RWPE1 (cell line): ENCODE results near the gene NLRP4.

ENCODE experiments used
- CTCF ChIA-PET: fragments of 350-600 bp; sonication (Branson Sonifier 250); formaldehyde crosslinking; extraction: SDS; loops from one replicate; lab custom pipeline; 2021; lab: Yijun Ruan, JAX
- POLR2A ChIA-PET: fragments of 400-600 bp; formaldehyde crosslinking; extraction: SDS; loops from one replicate; lab custom pipeline; 2020; ENCODE audit warnings: antibody characterized with exemption; ENCODE audit not compliant: low non-redundant PET; lab: Yijun Ruan, JAX
- DNase-seq: peaks from one replicate; pipeline ENCODE4 v3.0.0; 2012; ENCODE audit warnings: low spot score
- H3K27ac ChIP-seq: fragments of 450-650 bp; 2 replicates; pipeline ENCODE4 v1.5.1; 2017
- TF ChIP-seq, protein P1 (sequence below): fragments of 450-650 bp; conservative IDR thresholded peaks from 2 replicates; pipeline ENCODE4 v1.5.1; 2017; ENCODE audit warnings: low read depth, mild to moderate bottlenecking

The NLRP4 gene

DNA sequence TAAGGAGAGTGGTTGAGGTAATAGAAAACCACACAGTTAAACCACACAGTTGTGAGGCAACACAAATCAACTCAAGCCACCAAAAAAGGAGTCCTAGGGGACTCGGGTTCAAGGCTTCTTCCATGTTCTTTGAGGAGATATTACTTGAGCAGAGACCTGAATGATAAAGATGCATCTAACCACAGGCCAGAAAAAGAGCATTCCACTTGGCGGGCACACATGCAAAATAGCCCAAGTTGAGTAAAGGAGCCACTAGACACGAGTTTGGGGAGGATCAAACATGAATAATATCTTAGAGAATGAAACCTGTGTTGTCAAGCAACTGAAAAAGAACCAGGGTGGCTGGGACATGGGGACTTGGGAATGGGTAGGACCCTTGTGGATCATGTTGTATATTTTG, 30.2 kb downstream of the NLRP4 start:
- TF ChIP-seq, protein P1, sequence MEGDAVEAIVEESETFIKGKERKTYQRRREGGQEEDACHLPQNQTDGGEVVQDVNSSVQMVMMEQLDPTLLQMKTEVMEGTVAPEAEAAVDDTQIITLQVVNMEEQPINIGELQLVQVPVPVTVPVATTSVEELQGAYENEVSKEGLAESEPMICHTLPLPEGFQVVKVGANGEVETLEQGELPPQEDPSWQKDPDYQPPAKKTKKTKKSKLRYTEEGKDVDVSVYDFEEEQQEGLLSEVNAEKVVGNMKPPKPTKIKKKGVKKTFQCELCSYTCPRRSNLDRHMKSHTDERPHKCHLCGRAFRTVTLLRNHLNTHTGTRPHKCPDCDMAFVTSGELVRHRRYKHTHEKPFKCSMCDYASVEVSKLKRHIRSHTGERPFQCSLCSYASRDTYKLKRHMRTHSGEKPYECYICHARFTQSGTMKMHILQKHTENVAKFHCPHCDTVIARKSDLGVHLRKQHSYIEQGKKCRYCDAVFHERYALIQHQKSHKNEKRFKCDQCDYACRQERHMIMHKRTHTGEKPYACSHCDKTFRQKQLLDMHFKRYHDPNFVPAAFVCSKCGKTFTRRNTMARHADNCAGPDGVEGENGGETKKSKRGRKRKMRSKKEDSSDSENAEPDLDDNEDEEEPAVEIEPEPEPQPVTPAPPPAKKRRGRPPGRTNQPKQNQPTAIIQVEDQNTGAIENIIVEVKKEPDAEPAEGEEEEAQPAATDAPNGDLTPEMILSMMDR = no peak
- ChIA-PET CTCF (no interaction called here), POLR2A (no interaction called here)
- no peak for DNase-seq
- no peak overlapping the region for H3K27ac ChIP-seq

DNA sequence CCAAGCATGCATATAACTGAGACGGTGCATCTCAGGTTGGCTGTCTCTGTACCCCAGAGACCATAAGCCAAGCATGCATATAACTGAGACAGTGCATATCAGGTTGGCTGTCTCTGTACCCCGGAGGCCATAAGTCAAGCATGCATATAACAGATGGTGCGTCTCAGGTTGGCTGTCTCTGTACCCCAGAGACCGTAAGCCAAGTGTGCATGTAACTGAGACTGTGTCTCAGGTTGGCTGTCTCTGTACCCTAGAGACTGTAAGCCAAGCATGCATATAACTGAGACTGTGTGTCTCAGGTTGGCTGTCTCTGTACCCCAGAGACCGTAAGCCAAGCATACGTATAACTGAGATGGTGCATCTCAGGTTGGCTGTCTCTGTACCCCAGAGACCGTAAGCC, 30.8 kb downstream of the NLRP4 start:
- no peak for DNase-seq
- TF ChIP-seq, protein P1 = no peak
- H3K27ac ChIP-seq = no peak overlapping the region
- CTCF ChIA-PET = no interaction called here
- POLR2A ChIA-PET = no interaction called here

DNA sequence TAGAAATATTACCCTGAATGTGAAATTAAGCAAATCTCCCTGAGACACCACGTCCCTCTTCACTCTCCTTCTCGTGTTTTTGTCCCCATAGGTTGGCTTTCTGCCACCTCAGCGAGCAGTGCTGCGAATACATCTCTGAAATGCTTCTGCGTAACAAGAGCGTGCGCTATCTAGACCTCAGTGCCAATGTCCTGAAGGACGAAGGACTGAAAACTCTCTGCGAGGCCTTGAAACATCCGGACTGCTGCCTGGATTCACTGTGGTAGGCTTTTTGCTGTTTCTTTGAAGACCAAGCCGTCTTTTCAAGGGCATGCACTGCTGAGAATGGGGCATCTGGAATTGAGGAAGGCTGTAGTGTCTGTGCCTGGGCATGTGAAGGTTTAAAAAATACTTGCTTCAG, 34.4 kb downstream of the NLRP4 start:
- ChIA-PET POLR2A (no interaction called here), CTCF (interaction anchor here (0.8 kb wide), 1 partner anchor 184 kb away, joined by 3 read pairs; no protein-coding TSS in a partner anchor)
- H3K27ac ChIP-seq = no peak overlapping the region
- TF ChIP-seq, protein P1 = no peak
- no peak for DNase-seq

DNA sequence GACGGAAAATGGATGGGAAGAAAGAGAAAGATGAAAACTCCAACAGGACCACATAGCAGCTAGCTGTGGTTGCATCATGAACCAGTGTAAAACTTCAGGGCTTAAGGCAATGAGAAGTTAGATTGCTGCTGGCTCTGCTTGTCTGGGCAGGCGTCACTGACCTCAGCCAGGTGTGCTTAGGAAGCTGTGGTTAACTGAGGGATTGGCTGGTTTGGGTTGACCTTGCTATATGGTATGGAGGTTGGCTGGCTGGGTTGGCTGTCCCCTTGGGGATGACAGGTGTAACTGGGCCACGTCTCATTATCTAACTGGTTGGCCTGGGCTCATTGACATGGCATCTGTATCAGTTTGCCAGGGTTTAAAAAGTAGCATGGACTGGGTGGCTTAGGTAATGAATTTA, 40.9 kb downstream of the NLRP4 start:
- TF ChIP-seq, protein P1 = no peak
- no peak overlapping the region for H3K27ac ChIP-seq
- CTCF ChIA-PET = no interaction called here
- DNase-seq = no peak
- POLR2A ChIA-PET = no interaction called here

DNA sequence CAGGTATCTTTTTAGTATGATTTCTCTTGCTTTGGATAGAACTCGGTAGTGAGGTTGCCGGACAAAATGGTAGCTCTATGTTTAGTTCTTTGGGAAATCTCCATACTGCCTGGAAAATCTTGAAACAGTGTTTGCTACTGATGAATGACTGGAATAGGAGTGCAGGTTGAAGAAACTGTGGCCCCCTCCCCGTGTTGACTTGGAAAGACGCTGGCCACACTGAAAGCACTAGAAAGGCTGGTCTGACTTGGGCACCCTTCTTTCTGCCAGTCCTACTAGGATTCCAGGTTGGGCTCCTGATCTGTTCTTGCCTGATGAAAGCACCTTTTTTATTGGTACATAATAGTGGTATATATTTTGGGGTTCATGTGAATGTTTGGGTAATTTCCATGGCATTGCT, 46.3 kb downstream of the NLRP4 start:
- TF ChIP-seq, protein P1 = no peak

DNA sequence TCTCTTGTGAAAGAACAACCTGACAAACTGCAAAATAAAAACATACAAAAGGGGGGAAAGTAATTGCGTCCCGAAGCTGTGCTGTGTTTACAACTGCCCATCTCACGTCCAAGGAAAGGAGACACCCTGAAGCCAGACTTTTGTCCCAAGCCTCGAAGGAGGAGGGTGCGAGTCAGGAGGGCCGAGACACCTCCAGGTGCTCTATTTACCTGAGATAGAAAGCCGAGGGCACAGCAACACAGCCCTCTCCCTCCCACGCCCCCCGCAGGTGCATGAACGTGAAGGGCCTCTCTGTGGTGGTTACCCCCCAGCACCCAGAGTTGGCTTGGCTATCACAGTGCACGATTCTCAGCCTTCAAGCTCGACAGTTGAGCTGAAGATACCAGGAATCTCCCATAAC, 62.6 kb downstream of the NLRP4 start:
- no peak for DNase-seq
- no peak overlapping the region for H3K27ac ChIP-seq
- POLR2A ChIA-PET = no interaction called here
- CTCF ChIA-PET = no interaction called here
- TF ChIP-seq, protein P1 = no peak

More for the DNA sequence above, 46.3 kb downstream of the NLRP4 start:
- H3K27ac ChIP-seq = no peak overlapping the region
- ChIA-PET CTCF (no interaction called here), POLR2A (no interaction called here)
- DNase-seq = no peak
